Ramos (cell line): ENCODE measurements around the gene SMAD2.
"Not testable (repeated sequence)": the region's sequence is repeated elsewhere in the genome, so short reads cannot be mapped to it uniquely, and the experiment has no call there.

Experiments
- in situ Hi-C: fragments of 300-500 bp; cut with MboI; formaldehyde crosslinking; loops from one replicate; pipeline ENCODE4 v1.14.3; 2022; ENCODE audit warnings: low sequenced_read_pairs; ENCODE audit not compliant: unreplicated experiment

Gene SMAD2

DNA sequence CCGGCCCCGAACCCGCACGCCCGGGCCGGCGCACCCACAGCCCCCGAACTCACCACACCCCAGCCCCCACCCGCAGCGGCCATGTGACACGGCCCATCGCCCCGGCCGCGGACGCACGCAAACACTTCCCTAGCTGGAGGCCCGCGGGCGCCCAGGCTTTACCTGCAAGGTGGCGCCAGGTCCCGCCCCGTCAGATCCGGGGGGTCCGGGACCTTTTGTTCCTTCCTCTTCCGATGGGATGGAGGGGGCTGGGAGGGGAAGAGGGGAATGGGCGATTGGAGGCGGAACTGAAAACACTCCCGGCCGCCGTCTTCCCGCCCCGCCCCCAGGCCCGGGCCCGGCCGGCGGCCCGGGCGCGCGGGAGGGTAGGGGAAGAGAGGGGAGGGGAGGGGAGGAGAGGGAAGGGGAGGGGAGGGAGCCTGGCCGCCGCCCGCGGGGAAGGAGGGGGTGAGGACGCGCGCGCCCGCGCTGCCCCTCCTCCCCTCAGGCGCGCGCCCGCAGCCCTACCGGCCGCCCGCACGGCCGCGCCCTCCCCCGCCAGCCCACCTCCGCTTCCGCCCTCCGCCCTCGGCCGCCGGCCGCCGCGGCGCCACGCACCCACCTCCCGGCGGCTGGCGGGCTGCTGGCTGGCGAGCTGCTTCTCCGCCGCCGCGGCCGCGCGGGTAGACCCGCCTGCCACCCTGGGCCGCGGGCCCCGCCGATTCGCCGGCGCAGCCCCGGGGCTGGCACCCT lies at the start of gene SMAD2:
Gene SMAD2 (minus strand): TSS at position 461 of the 732 bp plus-strand sequence. CDS start 33,903 bp downstream, outside the sequence.
- in situ Hi-C loops: no loop called here

- in situ Hi-C loops: no loop called here
These were observed 49.2 kb upstream of the SMAD2 start for GRCh38 chr18:47979611-47980200.

DNA sequence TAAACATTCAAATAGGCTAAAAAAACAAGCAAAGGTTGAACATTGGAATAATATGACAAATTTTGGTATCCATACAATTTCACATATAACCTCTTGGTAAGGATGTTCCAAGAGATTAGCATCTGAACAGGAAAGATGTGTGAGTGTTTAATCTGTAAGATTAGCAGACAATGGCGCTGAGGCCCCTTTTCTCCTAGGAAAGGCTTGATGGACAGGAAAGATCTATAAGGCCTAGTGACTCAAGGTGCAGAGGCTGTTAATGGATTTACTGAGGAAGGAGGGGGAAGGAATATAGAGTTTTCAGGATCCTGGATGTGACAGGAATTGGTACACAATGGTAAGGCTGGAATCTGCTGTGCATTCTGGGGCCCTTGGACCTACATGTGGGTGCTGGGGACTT lies 48.1 kb upstream of the SMAD2 start:
- in situ Hi-C loops: no loop called here

DNA sequence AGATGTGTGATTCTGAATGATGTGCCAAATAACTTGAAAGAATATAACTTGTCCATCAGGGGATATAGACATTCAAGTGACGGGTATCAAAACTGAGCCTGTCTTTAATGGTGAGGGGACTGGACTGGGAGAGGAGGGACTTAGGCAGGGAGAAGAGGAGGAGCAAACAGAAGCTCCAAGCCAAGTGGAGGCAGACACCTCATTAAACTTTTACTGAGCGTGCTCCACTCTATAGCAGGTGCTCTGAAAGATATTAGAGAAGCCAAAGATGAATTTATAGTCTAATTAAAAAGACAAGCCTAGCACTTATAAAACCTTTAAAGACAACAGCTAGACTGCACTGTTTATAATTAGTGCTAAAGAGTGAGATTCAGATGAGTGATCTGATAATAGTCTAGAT lies 47.7 kb upstream of the SMAD2 start:
- in situ Hi-C loops: no loop called here

- in situ Hi-C loops: no loop called here
These were observed 45.2 kb upstream of the SMAD2 start for GRCh38 chr18:47975701-47976100.

- in situ Hi-C loops: no loop called here
These were observed 44.6 kb upstream of the SMAD2 start for GRCh38 chr18:47975105-47975504.

GRCh38 chr18:47970664-47971531 lies 40.4 kb upstream of the SMAD2 start:
- in situ Hi-C loops: no loop called here

- in situ Hi-C loops: no loop called here
These were observed 39.4 kb upstream of the SMAD2 start for GRCh38 chr18:47969816-47970215.

GRCh38 chr18:47968721-47969120 lies 38.3 kb upstream of the SMAD2 start:
- in situ Hi-C loops: no loop called here

GRCh38 chr18:47968006-47968676 lies 37.7 kb upstream of the SMAD2 start:
- in situ Hi-C loops: no loop called here

DNA sequence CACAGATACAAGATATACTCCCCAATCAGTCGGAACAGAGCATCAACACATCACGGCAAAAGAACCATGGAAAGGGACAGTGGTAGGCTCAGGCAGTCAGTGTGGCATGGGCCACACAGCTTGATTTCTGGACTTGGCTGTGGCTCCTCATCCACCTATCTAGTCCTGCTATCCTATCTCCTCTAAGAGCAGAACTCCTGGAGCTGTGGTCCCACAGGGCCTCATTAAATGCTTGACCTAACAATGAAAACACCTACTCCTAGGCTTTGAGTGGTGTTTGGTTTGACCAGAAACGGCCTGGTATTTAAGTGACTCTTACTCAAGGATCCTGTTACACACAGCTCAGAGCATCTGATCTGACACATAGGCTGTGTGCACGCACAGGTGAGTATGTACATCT lies 33.6 kb upstream of the SMAD2 start:
- in situ Hi-C loops: no loop called here

DNA sequence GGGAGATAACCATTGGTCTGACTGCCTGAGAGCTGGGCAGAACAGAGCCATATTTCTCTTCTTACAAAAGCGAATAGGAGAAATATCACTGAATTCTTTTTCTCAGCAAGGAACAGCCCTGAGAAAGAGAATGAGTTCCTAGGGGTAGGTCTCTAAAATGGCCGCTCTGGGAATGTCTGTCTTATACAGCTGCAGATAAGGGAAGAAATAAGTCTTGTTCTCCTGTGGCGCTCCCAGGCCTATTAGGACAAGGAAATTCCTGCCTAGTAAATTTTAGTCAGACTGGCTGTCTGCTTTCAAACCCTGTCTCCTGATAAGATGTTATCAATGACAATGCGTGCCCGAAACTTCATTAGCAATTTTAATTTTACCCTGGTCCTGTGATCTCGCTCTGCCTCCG lies 30.5 kb upstream of the SMAD2 start:
- in situ Hi-C loops: not testable (repeated sequence)

- in situ Hi-C loops: no loop called here
These were observed 23.0 kb upstream of the SMAD2 start for GRCh38 chr18:47953471-47953931.

- in situ Hi-C loops: no loop called here
These were observed 20.1 kb upstream of the SMAD2 start for GRCh38 chr18:47950511-47950910.

DNA sequence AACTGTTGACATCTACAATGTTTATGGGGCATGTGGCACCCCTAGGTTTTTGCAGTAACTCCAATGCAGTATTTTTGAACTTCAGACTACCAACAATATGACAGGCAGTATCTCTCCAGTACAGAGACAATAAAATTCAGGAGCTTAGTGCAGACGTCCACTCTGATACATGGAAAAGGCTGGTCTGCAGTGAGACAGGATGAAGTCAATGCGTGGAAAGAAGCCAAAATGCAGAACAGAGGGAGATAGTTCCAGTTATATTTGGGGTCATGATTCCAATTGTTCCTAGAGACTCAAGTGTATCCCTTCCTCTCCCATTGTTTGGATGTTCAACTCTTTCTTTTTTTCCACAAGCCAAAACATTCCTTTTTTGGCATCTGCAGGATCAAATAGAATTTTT lies 18.7 kb upstream of the SMAD2 start:
- in situ Hi-C loops: no loop called here

DNA sequence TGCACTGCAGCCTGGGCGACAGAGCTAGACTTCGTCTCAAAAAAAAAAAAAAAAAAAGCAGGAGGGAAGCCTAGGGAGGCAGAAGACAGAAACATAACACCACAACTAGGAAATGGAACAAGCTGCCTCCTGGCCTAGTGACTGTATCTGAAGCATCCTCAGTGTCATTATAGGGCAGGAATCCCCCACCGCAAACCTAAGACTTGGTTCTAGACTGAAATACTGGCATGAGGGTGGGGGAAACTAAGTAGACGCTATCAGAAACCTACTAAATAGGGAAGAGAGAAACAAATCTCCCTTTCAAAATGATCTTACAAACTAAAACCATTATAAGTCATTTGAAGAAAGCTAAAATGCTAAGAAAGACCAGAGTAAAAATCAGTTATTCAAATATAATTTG lies 16.4 kb upstream of the SMAD2 start:
- in situ Hi-C loops: no loop called here

DNA sequence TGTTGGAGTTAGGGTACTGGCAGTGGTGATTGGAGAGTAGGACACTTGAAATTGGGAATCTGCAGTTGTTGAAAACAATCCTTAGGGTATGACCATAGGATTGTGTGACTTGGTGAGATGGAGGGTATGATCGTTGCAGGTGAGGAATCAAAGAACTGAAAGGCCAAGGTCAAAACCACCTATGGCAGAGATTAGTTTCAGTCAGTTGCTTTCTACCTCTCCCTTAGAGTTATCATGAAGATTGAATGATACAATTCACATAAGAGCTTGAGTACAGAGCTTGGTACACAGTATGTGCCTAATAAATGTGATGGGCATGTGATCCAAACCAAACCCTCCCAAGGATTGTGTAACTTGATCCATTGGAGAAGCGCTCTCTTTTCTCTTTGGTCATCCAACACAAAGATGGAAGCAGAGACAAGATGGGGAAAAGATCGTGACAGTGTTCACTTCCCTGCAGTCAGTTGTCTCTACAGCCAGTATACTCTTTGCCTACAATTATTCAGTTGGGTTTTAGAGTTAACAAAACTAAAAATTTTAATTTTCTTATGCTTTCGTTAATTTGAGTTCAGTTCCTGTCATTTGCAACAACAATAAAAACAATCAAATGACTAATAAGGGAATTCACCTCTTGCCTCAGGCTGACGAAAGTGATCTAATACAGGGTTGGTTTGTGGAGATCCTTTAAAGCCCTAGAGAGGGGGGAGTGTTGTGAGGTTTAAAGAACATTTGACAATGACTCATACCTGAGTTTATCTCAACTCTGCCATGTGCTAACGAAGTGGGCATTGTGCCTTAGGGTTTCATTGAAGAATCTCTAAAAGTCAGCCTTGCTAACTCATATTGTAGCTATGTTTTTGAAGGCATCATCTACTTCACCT lies 14.8 kb upstream of the SMAD2 start:
- in situ Hi-C loops: no loop called here

- in situ Hi-C loops: no loop called here
These were observed 6.5 kb upstream of the SMAD2 start for GRCh38 chr18:47936952-47937351.

DNA sequence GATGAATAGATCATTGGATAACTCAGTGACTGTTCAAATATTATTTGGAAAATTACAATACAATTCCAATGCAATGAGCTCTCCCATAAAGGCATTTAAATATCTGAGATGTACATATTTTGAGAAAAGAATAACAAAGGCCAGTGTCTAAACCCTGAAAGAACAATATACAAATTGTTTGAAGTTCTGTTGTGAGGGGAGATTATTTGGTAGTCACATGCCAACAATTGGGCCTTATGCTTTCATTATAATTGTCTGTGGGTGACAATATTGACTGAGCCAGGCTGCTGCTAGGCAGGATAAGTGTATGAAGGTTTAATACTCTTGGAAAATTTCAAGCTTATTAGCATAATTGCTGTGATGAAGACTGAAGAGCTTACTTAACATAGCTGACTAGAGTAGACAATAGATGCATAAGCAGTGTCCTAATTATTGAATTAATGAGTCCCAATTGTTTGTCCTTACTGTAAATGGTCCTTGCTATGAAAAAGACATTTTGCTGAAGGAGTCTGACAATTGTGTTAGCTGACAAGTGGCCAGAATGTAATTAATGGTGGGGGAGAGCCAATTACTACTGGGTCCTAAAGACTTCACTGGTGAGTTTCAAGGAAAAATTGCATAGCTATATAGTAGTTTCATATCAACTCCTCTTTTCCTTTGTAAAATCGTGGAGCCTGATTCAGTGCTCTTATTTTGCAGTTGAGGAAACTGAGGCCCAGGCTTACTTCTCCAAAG lies 5.0 kb upstream of the SMAD2 start:
- in situ Hi-C loops: no loop called here
